Mesothelial cell of epicardium (in vitro differentiated cells): ENCODE data around the gene POU3F3. TPM values are rescaled to one million over a fixed set of nuclear protein-coding genes. Genes with fewer than 3 reads are reported as not detected.
A peak's percentile ranks its signal among the peaks of the same experiment; 100 is the strongest.

Experiments used
- DNase-seq, 2 experiments: peaks; one replicate each; pipeline ENCODE4 v3.0.0; 2021; ENCODE audit warnings: low spot score in 2 of 2; ENCODE audit not compliant: unreplicated experiment in 2 of 2
- H3K27ac Mint-ChIP-seq: 2 replicates; pipeline ENCODE4 v1.8.0; 2021; ENCODE audit warnings: mixed read lengths
- H3K27me3 Mint-ChIP-seq: 2 replicates; pipeline ENCODE4 v1.8.0; 2021; ENCODE audit warnings: low read depth, mixed read lengths
- H3K36me3 Mint-ChIP-seq: 2 replicates; pipeline ENCODE4 v1.8.0; 2021; ENCODE audit warnings: mixed read lengths
- H3K4me1 Mint-ChIP-seq: 2 replicates; pipeline ENCODE4 v1.8.0; 2021; ENCODE audit warnings: mixed read lengths
- H3K4me3 Mint-ChIP-seq: 2 replicates; pipeline ENCODE4 v1.8.0; 2021; ENCODE audit warnings: mild to moderate bottlenecking, moderate library complexity, mixed read lengths
- H3K9me3 Mint-ChIP-seq: 2 replicates; pipeline ENCODE4 v1.8.0; 2021; ENCODE audit warnings: mixed read lengths
- total RNA-seq: library from RNA; stranded (reverse); gene quantifications from 3 replicates; pipeline ENCODE4 v1.2.1, GENCODE V29; 2021
- TF ChIP-seq, protein P1 (sequence below): fragments of 200-600 bp; sonication (generic); IDR thresholded peaks from one replicate; pipeline ENCODE4 v1.5.0; 2021; ENCODE audit warnings: antibody characterized with exemption; ENCODE audit not compliant: unreplicated experiment

The POU3F3 gene
- total RNA-seq, 1 donor from 2014 or later = not detected

DNA sequence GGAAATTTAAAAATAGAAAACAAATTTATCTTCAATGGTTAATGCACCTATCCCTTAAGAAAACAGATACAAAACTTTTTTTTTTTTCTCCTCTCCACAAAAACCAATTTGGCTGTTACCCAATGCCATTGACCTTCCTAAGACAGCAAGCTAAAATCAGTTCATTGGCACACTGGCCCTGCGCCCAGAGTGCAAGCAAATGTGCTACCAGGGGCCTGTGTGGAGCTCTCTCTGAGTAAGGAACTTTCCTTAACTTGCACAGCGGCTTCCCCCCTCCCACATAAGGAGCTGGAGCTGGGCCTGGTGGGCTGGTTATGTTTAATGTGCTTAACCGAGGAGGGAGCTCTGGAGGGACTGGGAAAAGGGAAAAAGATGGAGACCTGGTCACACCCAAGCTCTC, 17.6 kb upstream of the POU3F3 start:
- DNase-seq = no peak
- H3K36me3 Mint-ChIP-seq = no peaks in the 10 kb centered on the region
- H3K4me3 Mint-ChIP-seq = no peak overlapping the region
- H3K4me1 Mint-ChIP-seq = no peaks in the 10 kb centered on the region
- no peak overlapping the region for H3K27ac Mint-ChIP-seq
- peaks cover 86% of the 10 kb centered on the region for H3K27me3 Mint-ChIP-seq
- TF ChIP-seq, protein P1, sequence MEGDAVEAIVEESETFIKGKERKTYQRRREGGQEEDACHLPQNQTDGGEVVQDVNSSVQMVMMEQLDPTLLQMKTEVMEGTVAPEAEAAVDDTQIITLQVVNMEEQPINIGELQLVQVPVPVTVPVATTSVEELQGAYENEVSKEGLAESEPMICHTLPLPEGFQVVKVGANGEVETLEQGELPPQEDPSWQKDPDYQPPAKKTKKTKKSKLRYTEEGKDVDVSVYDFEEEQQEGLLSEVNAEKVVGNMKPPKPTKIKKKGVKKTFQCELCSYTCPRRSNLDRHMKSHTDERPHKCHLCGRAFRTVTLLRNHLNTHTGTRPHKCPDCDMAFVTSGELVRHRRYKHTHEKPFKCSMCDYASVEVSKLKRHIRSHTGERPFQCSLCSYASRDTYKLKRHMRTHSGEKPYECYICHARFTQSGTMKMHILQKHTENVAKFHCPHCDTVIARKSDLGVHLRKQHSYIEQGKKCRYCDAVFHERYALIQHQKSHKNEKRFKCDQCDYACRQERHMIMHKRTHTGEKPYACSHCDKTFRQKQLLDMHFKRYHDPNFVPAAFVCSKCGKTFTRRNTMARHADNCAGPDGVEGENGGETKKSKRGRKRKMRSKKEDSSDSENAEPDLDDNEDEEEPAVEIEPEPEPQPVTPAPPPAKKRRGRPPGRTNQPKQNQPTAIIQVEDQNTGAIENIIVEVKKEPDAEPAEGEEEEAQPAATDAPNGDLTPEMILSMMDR = no peak
- no peaks in the 10 kb centered on the region for H3K9me3 Mint-ChIP-seq

DNA sequence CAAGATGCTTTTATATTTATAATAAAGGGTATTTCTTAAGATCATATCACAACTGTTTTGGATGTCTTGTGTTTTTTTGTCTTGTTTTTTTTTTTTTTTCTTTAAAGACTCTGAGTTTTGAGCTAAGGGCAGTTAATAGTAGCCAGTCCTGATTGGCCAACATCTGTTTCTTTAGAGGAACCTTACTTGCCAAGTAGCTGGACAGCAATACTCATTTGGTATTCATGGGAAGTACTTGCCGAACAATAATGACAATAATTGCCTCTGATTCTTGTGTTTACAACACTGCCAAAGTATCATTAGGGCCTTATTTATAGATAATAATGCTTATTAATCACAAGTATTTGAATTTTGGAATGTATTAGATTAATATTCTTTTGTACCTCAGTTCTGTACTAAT, 17.1 kb upstream of the POU3F3 start:
- no peaks in the 10 kb centered on the region for H3K4me1 Mint-ChIP-seq
- peaks cover 86% of the 10 kb centered on the region for H3K27me3 Mint-ChIP-seq

DNA sequence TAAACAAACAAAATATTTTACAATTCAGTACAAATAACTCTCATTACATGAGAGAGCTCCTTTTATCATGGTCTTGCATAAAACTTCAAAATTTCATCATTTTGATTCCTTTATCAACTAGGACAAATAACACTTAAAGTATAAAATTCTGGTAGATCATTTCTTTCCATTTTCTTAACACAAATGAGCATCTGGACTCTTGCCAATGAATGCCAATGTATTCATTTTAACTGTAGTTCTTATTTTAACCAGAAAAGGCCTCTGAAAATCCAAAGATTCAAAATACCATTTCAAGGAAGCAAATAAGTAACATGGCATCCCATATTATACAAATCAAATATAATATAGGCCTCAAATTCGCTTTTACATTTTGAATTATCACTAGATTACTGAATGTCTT, 13.8 kb upstream of the POU3F3 start:
- no peak overlapping the region for H3K27ac Mint-ChIP-seq

More for the DNA sequence above, 17.1 kb upstream of the POU3F3 start:
- TF ChIP-seq, protein P1 = no peak
- no peak overlapping the region for H3K27ac Mint-ChIP-seq
- H3K4me3 Mint-ChIP-seq = no peak overlapping the region
- no peaks in the 10 kb centered on the region for H3K36me3 Mint-ChIP-seq
- DNase-seq = no peak
- H3K9me3 Mint-ChIP-seq = no peaks in the 10 kb centered on the region

DNA sequence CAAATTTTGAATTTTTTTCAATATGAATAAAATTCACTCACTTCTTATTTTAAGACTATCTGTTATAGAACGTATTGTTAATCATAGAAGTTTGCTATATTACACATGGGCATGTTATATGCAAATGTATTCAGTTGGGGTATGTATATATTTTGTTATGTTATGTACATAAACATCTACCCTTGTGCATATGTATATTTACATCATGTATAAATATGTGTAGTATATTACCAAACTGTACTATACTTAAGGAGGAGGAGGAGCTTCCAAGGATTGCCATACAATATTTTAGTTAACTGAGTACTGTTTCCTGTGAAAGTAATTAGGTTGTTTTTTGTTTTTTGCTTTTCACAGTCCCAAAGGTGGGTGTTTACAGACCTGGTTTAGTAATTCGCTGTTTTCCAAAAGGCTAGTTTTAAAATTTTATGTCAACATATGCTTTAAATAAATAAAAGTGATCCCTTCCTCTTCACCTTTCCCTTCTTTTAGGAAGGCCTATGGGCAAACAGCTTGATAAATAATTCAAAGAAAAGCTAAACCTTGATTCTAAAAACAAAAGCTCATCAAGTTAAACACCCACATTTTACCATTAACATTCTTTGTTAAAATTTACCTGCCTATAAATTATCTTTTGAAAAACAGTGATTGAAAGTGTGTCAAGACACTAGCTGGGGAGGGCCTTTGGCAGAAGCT, 12.9 kb upstream of the POU3F3 start:
- no peak for DNase-seq

More for the DNA sequence above, 13.8 kb upstream of the POU3F3 start:
- H3K27me3 Mint-ChIP-seq = peaks cover 89% of the 10 kb centered on the region
- TF ChIP-seq, protein P1 = no peak
- H3K4me1 Mint-ChIP-seq = peaks cover 6% of the 10 kb centered on the region
- H3K4me3 Mint-ChIP-seq = no peak overlapping the region
- no peaks in the 10 kb centered on the region for H3K36me3 Mint-ChIP-seq
- no peaks in the 10 kb centered on the region for H3K9me3 Mint-ChIP-seq
- no peak for DNase-seq

GRCh38 chr2:104841744-104842143, 12.2 kb upstream of the POU3F3 start:
- Mint-ChIP-seq H3K4me3 (peak overlapping the region; percentile 22), H3K4me1 (peaks cover 9% of the 10 kb centered on the region), H3K36me3 (no peaks in the 10 kb centered on the region), H3K27me3 (peaks cover 90% of the 10 kb centered on the region), H3K27ac (no peak overlapping the region), H3K9me3 (no peaks in the 10 kb centered on the region)
- TF ChIP-seq, protein P1 = no peak
- no peak for DNase-seq

More for the DNA sequence above, 12.9 kb upstream of the POU3F3 start:
- TF ChIP-seq, protein P1 = no peak
- Mint-ChIP-seq H3K4me3 (no peak overlapping the region), H3K4me1 (peaks cover 9% of the 10 kb centered on the region), H3K9me3 (no peaks in the 10 kb centered on the region), H3K27ac (no peak overlapping the region), H3K36me3 (no peaks in the 10 kb centered on the region), H3K27me3 (peaks cover 90% of the 10 kb centered on the region)
